ENCODE results near the gene NF1.
"Not testable (repeated sequence)": the region's sequence is repeated elsewhere in the genome, so short reads cannot be mapped to it uniquely, and the experiment has no call there.

DNA sequence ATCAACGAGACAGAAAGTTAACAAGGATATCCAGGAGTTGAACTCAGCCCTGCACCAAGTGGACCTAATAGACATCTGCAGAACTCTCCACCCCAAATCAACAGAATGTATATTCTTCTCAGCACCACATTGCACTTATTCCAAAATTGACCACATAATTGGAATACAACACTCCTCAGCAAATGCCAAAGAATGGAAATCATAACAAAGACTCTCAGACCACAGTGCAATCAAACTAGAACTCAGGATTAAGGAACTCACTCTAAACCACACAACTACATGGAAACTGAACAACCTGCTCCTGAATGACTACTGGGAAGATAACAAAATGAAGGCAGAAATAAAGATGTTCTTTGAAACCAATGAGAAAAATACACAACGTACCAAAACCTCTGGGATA, 84.2 kb downstream of the NF1 start:
- TF ChIP-seq, protein P1, sequence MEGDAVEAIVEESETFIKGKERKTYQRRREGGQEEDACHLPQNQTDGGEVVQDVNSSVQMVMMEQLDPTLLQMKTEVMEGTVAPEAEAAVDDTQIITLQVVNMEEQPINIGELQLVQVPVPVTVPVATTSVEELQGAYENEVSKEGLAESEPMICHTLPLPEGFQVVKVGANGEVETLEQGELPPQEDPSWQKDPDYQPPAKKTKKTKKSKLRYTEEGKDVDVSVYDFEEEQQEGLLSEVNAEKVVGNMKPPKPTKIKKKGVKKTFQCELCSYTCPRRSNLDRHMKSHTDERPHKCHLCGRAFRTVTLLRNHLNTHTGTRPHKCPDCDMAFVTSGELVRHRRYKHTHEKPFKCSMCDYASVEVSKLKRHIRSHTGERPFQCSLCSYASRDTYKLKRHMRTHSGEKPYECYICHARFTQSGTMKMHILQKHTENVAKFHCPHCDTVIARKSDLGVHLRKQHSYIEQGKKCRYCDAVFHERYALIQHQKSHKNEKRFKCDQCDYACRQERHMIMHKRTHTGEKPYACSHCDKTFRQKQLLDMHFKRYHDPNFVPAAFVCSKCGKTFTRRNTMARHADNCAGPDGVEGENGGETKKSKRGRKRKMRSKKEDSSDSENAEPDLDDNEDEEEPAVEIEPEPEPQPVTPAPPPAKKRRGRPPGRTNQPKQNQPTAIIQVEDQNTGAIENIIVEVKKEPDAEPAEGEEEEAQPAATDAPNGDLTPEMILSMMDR (IDR thresholded peaks at IDR 0.05): not testable (repeated sequence)
- not testable (repeated sequence) for TF ChIP-seq POLR2A (IDR thresholded peaks at IDR 0.05)

Measured in Peyer's patch (tissue), 4 donors.